Stimulated activated CD4-positive, alpha-beta T cell treated with anti-CD3 and anti-CD28 coated beads, TNF-alpha, amount 100 ng/mL, for 24 hours (primary cell): Measurements from ENCODE around the gene TRMT10A.
"Not testable (repeated sequence)": the region's sequence is repeated elsewhere in the genome, so short reads cannot be mapped to it uniquely, and the experiment has no call there.

ENCODE experiments used
- DNase-seq, 3 experiments: peaks; one replicate each; pipeline ENCODE4 v3.0.0-alpha.2; 2020; ENCODE audit warnings: low read depth in 3 of 3

TRMT10A gene

DNA sequence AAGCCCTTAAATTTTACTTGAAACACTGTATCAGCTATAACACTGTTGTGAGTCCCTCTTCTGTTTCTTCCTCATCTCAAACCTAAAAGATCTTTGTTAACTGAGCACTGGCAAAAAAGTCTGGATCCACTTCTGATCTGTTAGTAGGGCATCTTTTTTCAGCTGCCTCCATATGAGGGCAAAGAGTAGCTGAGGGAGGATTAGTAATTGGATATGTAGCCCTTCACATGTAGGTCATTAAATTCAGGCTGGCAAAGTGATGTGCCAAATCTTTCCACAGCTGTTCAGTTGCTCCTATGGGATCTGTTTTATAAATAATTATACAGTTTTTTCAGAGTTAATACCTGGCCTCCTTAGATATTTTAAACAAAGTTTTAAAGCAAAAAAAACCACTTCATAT is 1.1 kb upstream of the TRMT10A start:
- DNase-seq: no peak

DNA sequence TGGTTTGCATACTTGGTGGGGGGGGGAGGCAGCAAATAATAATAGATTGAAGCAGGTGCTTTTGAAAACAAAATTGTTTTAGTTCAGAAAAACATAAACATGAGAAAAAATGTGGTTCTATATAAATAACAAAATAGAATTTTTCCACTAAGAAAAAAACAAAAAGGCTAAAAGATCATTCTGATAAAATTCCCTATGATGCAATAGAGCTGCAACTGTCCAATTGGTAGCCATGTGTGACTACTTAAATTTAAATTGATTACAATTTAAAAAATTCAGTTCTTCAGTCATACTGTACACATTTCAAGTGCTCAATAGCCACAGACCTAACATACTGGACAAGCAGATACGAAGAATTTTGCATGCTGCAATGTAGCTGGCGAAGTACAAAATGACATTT is 11.0 kb downstream of the TRMT10A start:
- DNase-seq: no peak

GRCh38 chr4:99540277-99540939 is 23.4 kb downstream of the TRMT10A start:
- DNase-seq: no peak

DNA sequence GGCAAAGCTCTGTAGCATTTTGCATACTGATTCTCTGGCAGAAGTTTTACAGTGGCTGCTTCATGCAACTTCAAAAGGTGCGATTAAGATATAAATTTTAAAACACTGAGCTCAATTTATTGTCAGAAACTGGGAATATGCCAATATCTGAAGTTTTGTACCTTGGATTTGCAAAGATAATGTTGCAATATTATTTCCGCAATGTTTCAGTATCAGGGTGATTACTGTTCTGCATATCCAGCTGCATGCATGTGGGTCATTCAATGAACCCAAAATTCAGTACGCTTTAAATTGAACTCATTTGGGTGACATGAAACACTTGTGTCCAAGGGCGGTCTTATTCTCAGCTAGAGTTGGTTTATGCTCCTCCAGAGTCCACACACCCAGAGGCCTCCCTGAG is 26.2 kb downstream of the TRMT10A start:
- no peak for DNase-seq

GRCh38 chr4:99536848-99537247 is 27.0 kb downstream of the TRMT10A start:
- no peak for DNase-seq

DNA sequence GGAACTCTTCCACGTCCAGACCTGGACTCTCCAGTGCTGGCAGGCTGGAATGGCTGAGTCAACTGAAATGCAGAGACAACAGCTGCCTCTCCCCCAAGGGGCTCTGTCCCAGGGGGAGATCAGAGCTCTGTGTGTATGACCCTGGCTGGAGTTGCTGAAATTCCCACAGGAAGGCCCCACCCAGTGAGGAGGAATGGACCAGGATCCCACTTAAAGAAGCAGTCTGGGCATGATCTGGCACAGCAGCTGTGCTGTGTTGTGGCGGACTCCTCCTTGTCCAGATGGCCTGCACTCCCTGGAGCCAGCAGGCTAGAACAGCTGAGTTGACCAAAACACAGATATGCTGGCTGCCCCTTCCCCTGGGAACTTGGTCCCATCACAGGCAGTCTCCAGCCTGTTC is 27.6 kb downstream of the TRMT10A start:
- no peak for DNase-seq

DNA sequence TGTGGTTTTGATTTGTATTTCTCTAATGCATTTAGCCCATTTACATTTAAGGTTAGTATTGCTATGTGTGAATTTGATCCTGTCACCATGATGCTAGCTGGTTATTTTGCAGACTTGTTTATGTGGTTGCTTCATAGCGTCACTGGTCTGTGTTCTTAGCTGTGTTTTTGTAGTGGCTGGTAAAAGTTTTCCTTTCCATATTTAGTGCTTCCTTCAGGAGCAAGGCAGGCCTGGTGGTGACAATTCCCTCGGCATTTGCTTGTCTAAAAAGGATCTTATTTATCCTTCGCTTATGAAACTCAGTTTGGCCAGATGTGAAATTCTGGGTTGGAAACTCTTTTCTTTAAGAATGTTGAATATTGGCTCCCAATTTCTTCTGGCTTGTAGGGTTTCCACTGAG is 29.1 kb downstream of the TRMT10A start:
- DNase-seq: not testable (repeated sequence)

GRCh38 chr4:99529956-99530355 is 33.9 kb downstream of the TRMT10A start:
- DNase-seq: no peak

- DNase-seq: no peak
These were observed 34.6 kb downstream of the TRMT10A start for GRCh38 chr4:99529228-99529627.

DNA sequence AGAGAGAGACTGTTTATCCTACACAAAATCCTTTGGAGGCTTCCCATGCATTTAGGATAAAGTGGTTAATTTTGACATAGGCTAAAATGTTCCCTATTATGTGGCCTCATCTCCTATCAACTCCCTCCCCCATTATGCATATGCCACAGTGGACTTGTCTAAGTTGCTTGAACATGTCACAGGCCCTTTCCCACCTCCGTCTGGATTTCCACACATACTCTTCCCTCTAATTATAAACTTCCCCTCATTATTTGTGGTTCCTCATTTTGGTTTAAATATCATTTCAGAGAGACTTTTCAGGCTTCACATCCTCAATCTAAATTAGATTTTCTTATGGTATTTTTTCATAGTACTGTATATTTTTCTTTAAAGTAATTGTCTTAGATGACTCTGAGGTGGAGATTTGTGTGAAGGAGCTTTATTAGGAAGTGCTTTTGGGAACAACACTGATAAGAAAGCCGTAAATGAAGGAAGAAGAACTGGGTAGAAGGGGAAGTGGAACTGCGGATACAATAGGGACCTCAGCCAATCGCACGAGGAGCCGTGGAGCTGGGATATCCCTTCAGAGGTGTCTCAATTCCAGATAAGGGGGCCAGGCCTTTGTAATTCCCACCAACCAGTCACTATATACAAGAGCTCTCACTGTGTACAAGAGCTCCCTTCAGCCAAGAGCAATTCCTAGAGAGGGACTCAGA is 45.1 kb downstream of the TRMT10A start:
- no peak for DNase-seq

DNA sequence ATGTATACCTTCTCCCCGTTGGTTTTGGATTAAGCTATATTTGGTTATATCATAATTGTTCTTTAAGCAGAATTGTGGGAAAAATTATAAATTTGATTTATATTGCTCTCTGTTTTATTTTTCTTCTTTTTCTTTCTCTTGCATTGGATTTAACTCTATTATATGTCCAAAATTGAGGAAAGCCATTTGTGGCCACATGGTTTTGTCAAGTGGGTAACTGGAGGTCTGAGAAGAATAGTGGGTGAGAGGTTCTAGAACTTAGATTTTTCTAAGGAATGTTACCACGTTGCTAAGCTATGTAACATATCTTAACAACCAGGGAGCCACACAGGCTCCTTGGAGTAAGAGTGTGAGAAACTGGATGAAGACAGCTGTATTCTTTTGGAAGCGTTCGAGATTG is 53.1 kb downstream of the TRMT10A start, which contains the start of gene C4orf17:
Gene C4orf17 (plus strand): TSS at position 301 of the 400 bp plus-strand sequence. CDS start 2,061 bp downstream, outside the sequence.
- DNase-seq: no peak

DNA sequence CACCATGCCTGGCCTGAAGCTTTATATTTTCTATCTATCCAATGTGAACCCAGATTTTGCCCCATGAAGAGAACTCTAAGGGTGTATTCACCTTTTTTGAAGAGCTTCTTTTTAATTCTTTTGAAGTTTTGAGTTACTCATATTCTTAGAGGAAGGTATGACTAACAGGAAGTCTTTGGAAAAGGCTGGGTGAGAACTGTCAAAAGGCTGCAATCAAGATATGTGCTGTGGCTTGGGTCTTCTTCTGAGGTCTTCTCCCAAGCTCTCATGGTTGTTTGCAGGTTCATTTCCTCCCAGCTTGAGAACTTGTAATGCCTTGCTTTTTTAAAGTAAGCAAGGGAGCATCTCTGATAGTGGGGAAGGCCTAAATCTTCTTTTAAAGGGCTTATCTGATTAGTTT is 56.1 kb downstream of the TRMT10A start:
- no peak for DNase-seq

DNA sequence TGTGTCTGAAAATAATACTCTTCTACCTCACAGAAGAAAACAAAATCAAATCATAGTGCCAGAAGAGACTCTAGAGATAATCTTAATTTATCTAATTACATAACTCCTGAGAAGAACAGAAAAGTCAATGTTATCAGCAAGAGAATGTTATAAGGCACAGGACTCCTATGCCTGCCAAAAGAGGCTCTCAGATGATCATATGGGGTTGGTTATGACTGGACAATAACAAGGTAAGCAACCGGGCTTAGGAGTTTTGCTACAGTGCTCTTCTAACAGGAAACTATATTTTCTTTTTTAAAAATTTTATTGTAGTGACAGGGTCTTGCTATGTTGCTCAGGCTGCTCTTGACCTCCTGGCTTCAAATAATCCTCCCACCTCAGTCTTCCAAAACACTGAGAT is 56.5 kb downstream of the TRMT10A start:
- DNase-seq: no peak

DNA sequence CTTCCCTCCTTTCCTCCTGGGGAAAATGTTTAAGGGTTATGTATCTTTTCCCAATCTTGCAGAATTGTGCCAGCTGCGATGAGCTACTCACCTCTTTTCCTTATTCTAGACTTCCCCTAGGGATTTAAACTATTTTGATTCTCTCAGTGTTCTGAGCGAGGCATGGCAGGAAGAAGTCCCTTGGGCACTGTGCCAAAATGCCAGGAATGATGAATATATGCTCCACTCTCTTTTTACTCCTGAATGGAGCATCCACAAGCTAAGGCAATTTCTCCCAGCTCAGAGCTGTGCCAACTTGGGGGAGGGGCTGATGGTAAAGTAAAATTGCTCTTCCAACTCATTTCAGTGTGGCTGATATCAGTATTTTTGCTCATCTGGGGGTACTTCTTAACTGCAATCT is 57.1 kb downstream of the TRMT10A start:
- no peak for DNase-seq

- DNase-seq: no peak
These were observed 58.9 kb downstream of the TRMT10A start for GRCh38 chr4:99504804-99505502.
